HG02885 (cell line): ENCODE measurements around the gene PFN2.
"Not testable (repeated sequence)": the region's sequence is repeated elsewhere in the genome, so short reads cannot be mapped to it uniquely, and the experiment has no call there.

Experiments used
- ATAC-seq: cut with Tn5 transposase; IDR thresholded peaks from one replicate; pipeline ENCODE4 v1.9.1; 2021; ENCODE audit warnings: mild to moderate bottlenecking; ENCODE audit not compliant: unreplicated experiment, poor library complexity

Gene PFN2

DNA sequence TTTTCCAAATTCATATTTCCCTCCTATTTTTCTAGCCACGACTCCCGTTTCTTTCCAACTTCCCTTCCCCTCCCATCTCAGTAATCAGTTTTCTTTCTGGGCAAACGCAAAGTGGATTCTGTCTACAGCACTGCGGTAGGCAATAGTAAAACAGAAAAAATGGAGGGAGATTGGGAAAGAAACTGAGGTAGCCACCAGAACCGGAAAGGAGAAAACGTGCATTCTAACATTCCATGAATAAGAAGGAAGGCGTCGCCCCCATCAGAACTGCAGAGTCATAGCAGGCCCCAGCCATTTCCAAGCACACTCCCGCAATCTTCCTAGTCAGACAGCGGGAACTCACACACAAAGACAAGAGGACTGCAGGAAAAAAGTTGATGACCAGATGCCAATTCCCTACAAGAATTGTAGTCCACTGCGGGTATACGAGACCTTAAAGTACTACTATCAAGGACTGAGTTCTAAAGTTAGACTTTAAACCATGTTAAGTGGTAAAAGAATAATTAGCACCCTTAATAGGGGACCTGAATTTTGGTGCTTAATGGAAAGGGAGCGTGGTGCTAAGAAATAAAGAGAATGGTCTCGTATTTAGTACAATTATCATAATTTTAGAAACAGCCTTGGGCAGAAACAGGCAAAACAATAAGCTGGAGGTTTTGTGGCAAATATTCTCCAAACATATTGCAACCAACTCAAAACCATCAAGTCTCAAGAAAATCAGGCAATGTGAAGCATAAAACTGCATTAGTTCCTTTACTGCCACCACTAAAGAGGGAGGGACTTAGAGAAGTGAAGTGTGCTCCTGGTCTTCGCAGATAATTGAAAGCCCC, 1.4 kb downstream of the PFN2 start:
- ATAC-seq: no peak

- ATAC-seq: no peak
Measured at GRCh38 chr3:149968216-149968615, 2.5 kb downstream of the PFN2 start.

- no peak for ATAC-seq
Measured at GRCh38 chr3:149967086-149967685, 3.5 kb downstream of the PFN2 start.

- ATAC-seq: no peak
Measured at GRCh38 chr3:149965278-149965677, 5.4 kb downstream of the PFN2 start.

DNA sequence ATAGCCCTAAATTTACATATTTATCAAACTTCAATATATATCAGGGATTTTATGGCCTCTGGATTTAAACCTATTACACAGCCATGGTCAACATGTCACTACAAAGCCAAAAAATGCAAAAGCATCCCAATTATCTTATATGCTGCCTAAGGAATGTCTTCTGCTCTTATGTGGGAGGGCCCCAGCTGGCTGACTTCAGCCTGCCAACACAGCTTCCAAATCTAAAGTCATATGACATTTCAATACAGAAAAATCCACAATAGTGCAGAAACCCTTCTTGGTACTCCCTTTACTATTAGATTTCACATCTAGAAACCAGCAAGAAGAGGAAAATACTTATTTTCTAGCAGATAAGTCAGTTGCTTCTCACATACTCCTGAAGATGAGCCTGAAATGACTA, 6.4 kb downstream of the PFN2 start:
- ATAC-seq: no peak

- no peak for ATAC-seq
Measured at GRCh38 chr3:149963485-149963884, 7.2 kb downstream of the PFN2 start.

GRCh38 chr3:149959443-149959842, 11.3 kb downstream of the PFN2 start:
- ATAC-seq: no peak

DNA sequence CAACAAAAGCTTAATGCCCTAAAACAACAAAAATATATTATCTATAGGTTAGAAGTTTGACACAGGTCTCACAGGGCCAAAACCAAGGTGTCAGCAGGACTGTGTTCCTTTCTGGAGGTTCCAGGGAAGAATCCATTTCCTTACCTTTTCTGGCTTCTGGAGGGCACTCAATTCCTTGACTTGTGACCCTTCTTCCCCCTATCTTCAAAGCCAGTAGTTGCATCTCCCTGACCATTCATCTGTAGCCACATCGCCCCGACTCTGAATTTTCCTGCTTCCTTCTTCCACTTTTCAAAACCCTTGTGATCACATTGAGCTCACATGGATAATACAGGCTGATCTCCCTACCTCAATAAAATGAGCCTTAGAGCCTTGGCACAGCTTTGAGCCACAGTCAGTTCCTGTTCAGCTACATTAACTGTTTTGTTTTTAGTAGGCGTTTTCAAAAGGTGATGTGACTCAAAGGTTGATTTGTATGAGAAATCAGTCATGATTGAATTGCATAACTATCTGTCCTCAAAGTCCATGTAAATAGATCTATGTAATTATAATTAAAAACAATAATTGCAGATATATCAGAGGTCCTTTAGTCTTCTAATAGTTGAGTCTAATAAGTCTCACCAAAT, 12.4 kb downstream of the PFN2 start:
- ATAC-seq: no peak

DNA sequence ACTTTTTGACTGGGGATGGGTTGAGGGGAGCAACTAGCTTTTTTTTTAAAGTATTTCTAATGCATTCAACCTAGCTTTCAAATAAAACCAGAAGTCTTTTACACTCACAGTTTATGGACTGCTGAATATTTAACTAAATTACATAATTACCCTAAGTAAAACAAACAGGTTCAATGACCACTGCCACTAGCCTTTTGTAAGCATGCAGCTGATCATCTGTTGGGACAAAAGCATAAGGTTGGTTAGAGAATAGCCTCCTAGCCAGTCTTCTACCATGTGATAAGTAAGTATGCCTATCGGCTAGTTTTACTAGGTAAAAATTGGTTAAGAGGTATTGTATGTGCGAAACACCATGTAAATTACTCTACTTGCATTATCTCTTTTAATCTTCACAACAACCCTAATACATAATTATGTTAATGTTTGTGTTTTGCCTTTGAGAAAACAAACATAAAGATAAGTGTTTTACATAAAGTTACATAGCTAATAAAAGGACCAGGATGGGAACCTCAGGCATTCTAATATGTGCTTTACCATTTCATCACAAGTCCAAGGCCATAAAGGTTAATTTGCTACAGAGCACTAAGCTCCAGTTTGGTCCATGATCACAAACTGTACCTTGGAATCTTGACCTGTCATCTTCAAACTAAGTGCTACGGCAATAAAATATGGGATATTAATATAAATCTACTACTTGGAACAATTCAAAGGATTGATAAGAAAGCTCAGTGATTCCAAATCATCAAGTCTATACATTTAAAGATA, 13.2 kb downstream of the PFN2 start:
- ATAC-seq: no peak

- ATAC-seq: no peak
Measured at GRCh38 chr3:149955449-149955848, 15.2 kb downstream of the PFN2 start.

DNA sequence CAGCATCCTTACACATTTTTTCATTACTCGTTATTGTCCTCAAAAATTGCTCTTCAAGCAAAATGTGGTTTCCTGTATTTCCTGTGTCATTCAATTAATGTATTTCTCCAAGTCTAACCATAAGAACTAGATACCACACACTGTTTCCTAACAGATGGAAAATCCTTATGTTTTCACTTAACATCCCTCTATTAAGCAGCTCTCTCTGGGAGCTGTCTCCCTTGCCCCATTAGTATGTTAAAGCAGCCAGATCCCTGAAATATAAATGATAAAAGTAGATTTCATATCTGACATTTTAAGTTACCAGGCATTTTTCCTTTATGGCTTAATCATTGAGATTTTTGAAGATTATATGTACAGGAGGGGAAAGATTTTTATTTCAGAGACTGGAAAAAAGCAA, 15.9 kb downstream of the PFN2 start:
- no peak for ATAC-seq

DNA sequence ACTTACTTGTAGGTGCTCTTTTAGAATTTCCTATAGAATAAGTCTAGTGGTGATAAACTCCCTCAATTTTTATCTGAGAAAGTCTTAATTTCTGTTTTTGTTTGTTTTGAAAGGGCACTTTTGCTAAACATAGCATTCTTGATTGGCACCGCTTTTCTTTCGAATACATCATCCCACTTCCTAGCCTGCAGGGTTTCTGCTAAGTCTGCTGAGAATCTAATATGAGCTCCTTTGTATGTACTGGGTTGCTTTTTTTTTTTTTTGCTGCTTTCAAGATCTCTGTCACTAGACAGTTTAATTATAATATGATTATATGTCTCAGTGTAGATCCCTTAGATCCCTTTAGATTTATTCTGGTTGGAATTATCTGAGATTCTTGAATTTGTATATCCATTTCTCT, 21.5 kb downstream of the PFN2 start:
- no peak for ATAC-seq

GRCh38 chr3:149947231-149947630, 23.5 kb downstream of the PFN2 start:
- no peak for ATAC-seq

DNA sequence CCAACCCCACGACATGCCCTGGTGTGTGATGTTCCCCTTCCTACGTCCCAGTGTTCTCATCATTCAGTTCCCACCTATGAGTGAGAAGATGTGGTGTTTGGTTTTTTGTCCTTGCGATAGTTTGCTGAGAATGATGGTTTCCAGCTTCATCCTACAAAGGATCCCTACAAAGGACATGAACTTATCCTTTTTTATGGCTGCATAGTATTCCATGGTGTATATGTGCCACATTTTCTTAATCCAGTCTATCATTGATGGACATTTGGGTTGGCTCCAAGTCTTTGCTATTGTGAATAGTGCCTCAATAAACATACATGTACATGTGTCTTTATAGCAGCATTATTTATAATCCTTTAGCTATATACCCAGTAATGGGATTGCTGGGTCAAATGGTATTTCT, 26.7 kb downstream of the PFN2 start:
- not testable (repeated sequence) for ATAC-seq

DNA sequence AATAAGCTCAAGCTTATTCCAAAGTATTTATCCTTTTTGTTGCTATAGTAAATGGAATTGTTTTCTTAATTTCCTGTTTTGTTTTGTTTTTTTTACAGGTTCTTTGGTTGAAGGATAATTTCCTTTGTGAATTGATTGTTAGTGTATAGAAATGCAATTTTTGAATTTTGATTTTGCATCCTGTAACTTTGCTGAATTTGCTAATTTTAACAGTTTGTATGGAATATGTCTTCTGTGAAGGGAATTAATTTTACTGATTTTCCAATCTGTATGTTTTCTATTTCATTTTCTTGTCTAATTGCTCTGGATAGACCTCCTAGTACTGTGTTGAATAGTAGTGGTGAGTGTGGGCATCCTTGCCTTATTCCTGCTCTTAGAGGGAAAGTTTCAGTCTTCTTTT, 28.3 kb downstream of the PFN2 start:
- ATAC-seq: no peak

DNA sequence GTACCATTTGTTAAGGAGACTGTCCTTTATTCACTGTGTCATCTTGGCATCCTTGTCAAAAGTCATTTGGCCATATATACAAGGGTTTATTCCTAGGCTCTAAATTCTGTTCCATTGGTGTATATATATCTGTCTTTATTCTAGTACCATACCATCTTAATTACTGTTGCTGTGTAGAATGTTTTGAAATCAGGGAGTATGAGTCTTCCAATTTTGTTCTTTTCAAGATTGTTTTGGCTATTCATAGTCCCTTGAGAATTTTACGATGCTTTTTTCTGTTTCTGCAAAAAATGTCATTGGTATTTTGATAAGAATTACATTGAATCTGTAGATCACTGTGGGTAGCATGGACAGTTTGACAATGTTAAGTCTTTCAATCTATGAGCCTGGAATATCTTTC, 28.7 kb downstream of the PFN2 start:
- ATAC-seq: no peak

DNA sequence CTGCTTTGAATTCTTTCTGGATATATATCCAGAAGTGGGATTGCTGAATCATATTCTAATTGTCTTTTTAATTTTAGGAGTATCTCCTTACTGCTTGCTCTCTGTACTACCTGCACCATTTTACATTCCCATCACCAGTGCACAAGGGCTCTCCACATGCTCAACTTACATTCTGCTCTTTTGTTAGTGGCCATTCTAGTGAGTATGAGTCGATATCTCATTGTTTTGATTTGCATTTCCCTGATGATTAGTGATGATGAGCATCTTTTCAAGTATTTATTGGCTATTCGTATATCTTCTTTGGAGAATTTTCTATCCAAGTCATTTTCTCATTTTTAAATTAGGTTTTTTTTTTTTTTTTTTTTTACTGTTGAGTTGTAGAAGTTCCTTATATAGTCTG, 29.5 kb downstream of the PFN2 start:
- ATAC-seq: no peak

GRCh38 chr3:149938392-149939055, 32.2 kb downstream of the PFN2 start:
- not testable (repeated sequence) for ATAC-seq

- ATAC-seq: peak; percentile 71
Measured at GRCh38 chr3:149936812-149937230, 33.9 kb downstream of the PFN2 start.

GRCh38 chr3:149934524-149934923, 36.2 kb downstream of the PFN2 start:
- no peak for ATAC-seq
